IMR-90 (cell line): ENCODE results near the gene C9orf152. TPM values are rescaled to one million over a fixed set of nuclear protein-coding genes. Genes with fewer than 3 reads are reported as not detected.

Experiments
- ATAC-seq: fragments of 200-7000 bp; cut with Tn5 transposase; 2 replicates; pipeline ENCODE4 v1.9.1; 2020; ENCODE audit warnings: low read depth, mild to moderate bottlenecking, moderate library complexity
- BruUV-seq: library from RNA; stranded (reverse); fragments of 400-500 nt; replicated peaks from 2 replicates; lab custom pipeline; 2021; lab: Mats Ljungman, UMichigan
- CTCF ChIA-PET: fragments of 300-600 bp; formaldehyde crosslinking; extraction: SDS; loops from one replicate; lab custom pipeline; 2021; ENCODE audit warnings: antibody characterized with exemption; lab: Yijun Ruan, JAX
- POLR2A ChIA-PET: fragments of 300-600 bp; sonication (Branson Sonifier 250); formaldehyde crosslinking; loops from one replicate; lab custom pipeline; 2022; ENCODE audit warnings: antibody characterized with exemption; ENCODE audit not compliant: unreplicated experiment; lab: Charles Lee
- DNase-seq: peaks from one replicate; pipeline ENCODE4 v3.0.0; 2013
- H2AFZ ChIP-seq: replicated peaks from 2 replicates; pipeline ENCODE3; 2013; ENCODE audit warnings: low read length, mild to moderate bottlenecking; ENCODE audit not compliant: poor library complexity
- H2AK5ac ChIP-seq: 2 replicates; pipeline ENCODE4 v1.6.1; 2013; ENCODE audit warnings: low read depth, low read length, inconsistent platforms
- H2AK9ac ChIP-seq: replicated peaks from 2 replicates; pipeline ENCODE3; 2013; ENCODE audit warnings: mild to moderate bottlenecking, low read depth, low read length, moderate library complexity; ENCODE audit not compliant: poor library complexity
- H2BK120ac ChIP-seq: 2 replicates; pipeline ENCODE4 v1.6.1; 2013; ENCODE audit warnings: low read depth, low read length, inconsistent platforms
- H2BK15ac ChIP-seq: 3 replicates; pipeline ENCODE4 v1.6.1; 2013; ENCODE audit warnings: low read depth, low read length, inconsistent platforms
- H2BK20ac ChIP-seq: 2 replicates; pipeline ENCODE4 v1.6.1; 2013; ENCODE audit warnings: low read depth, mild to moderate bottlenecking, inconsistent platforms, low read length, moderate library complexity
- H2BK5ac ChIP-seq: 2 replicates; pipeline ENCODE4 v1.6.1; 2013; ENCODE audit warnings: mild to moderate bottlenecking, low read depth, low read length, inconsistent platforms; ENCODE audit not compliant: poor library complexity, severe bottlenecking
- H3K14ac ChIP-seq: replicated peaks from 2 replicates; pipeline ENCODE4 v1.6.1; 2013; ENCODE audit warnings: low read depth, low read length, inconsistent platforms
- H3K18ac ChIP-seq: 2 replicates; pipeline ENCODE4 v1.6.1; 2013; ENCODE audit warnings: low read depth, low read length, control low read depth
- H3K23ac ChIP-seq: 2 replicates; pipeline ENCODE4 v1.6.1; 2013; ENCODE audit warnings: low read depth, low read length, inconsistent platforms
- H3K27ac ChIP-seq: 2 replicates; pipeline ENCODE4 v1.5.1; 2013; ENCODE audit warnings: mild to moderate bottlenecking, control low read depth, low read length; ENCODE audit not compliant: insufficient read depth
- H3K27me3 ChIP-seq: 2 replicates; pipeline ENCODE4 v1.6.1; 2013; ENCODE audit warnings: low read length; ENCODE audit not compliant: control insufficient read depth, insufficient read depth
- H3K36me3 ChIP-seq: 2 replicates; pipeline ENCODE4 v1.6.1; 2013; ENCODE audit warnings: low read length, mixed read lengths; ENCODE audit not compliant: control insufficient read depth, insufficient read depth
- H3K4ac ChIP-seq: 2 replicates; pipeline ENCODE4 v1.6.1; 2013; ENCODE audit warnings: low read depth, low read length, inconsistent platforms
- H3K4me1 ChIP-seq: 2 replicates; pipeline ENCODE4 v1.6.1; 2013; ENCODE audit warnings: low read length, mixed read lengths; ENCODE audit not compliant: control insufficient read depth, insufficient read depth
- H3K4me2 ChIP-seq: 2 replicates; pipeline ENCODE4 v1.6.1; 2013; ENCODE audit warnings: low read depth, mild to moderate bottlenecking, control low read depth, low read length, moderate library complexity
- H3K4me3 ChIP-seq: 2 replicates; pipeline ENCODE4 v1.5.1; 2013; ENCODE audit warnings: low read depth, mild to moderate bottlenecking, control low read depth, low read length, moderate library complexity; ENCODE audit not compliant: insufficient read depth
- H3K56ac ChIP-seq: 2 replicates; pipeline ENCODE4 v1.6.1; 2013; ENCODE audit warnings: low read length, inconsistent platforms; ENCODE audit not compliant: insufficient read depth; ENCODE audit errors: extremely low read depth
- H3K79me1 ChIP-seq, 2 experiments: 2 replicates each; pipeline ENCODE4 v1.6.1; 2013; ENCODE audit warnings: low read length in 2 of 2, inconsistent platforms in 1 of 2, low read depth in 1 of 2
- H3K9ac ChIP-seq: 2 replicates; pipeline ENCODE4 v1.6.1; 2013; ENCODE audit warnings: low read depth, low read length, control low read depth
- H3K9me1 ChIP-seq: 2 replicates; pipeline ENCODE4 v1.6.1; 2013; ENCODE audit warnings: low read length, inconsistent platforms; ENCODE audit not compliant: insufficient read depth
- H3K9me3 ChIP-seq: 2 replicates; pipeline ENCODE4 v1.6.1; 2013; ENCODE audit warnings: low read length; ENCODE audit not compliant: control insufficient read depth, insufficient read depth
- H4K20me1 ChIP-seq: 2 replicates; pipeline ENCODE4 v1.6.1; 2013; ENCODE audit warnings: low read length, inconsistent platforms; ENCODE audit not compliant: insufficient read depth
- H4K5ac ChIP-seq: 2 replicates; pipeline ENCODE4 v1.6.1; 2013; ENCODE audit warnings: mild to moderate bottlenecking, low read depth, low read length, control low read depth
- H4K8ac ChIP-seq, 2 experiments: 2 replicates each; pipeline ENCODE4 v1.6.1; 2013; ENCODE audit warnings: low read depth in 2 of 2, low read length in 2 of 2, control low read depth in 1 of 2, inconsistent platforms in 1 of 2
- H4K91ac ChIP-seq: 2 replicates; pipeline ENCODE4 v1.6.1; 2013; ENCODE audit warnings: low read depth, low read length, inconsistent platforms; ENCODE audit not compliant: insufficient read depth
- CTCF ChIP-seq: conservative IDR thresholded peaks from 2 replicates; pipeline ENCODE4 v1.5.1; 2012; ENCODE audit warnings: mild to moderate bottlenecking, low read depth, low read length, improper control_type of control experiment
- MAFK ChIP-seq: IDR thresholded peaks from 2 replicates; pipeline ENCODE4 v1.6.1; 2012; ENCODE audit warnings: low read depth, low read length, improper control_type of control experiment
- POLR2A ChIP-seq: IDR thresholded peaks from 2 replicates; pipeline ENCODE4 v1.6.1; 2012; ENCODE audit warnings: mild to moderate bottlenecking, low read depth, low read length
- RAD21 ChIP-seq: IDR thresholded peaks from 2 replicates; pipeline ENCODE4 v1.6.1; 2012; ENCODE audit warnings: low read length, improper control_type of control experiment
- SMC3 ChIP-seq: fragments of 150-350 bp; IDR thresholded peaks from 2 replicates; pipeline ENCODE4 v1.6.1; 2016; ENCODE audit warnings: low read depth, mild to moderate bottlenecking, antibody characterized with exemption, low read length, moderate library complexity
- USF2 ChIP-seq: fragments of 150-350 bp; IDR thresholded peaks from 2 replicates; pipeline ENCODE4 v1.6.1; 2017; ENCODE audit warnings: mild to moderate bottlenecking, antibody characterized with exemption, low read length, low read depth
- WGBS, 2 experiments: methylation state at CpG; one replicate each; pipeline versions ENCODE4 v1.1.5 to v1.1.7; 2013; ENCODE audit warnings: missing lambda C conversion rate in 2 of 2; ENCODE audit not compliant: insufficient read length in 1 of 2; ENCODE audit errors: extremely low coverage in 2 of 2; 5-methylcytosine and 5-hydroxymethylcytosine counted together
- dilution Hi-C: fragments of 300-500 bp; cut with HindIII; formaldehyde crosslinking; loops from one replicate; pipeline ENCODE4 v1.14.3; 2018; ENCODE audit warnings: low sequenced_read_pairs; ENCODE audit not compliant: unreplicated experiment
- in situ Hi-C: fragments of 300-500 bp; cut with MboI; formaldehyde crosslinking; loops from 3 replicates; pipeline ENCODE4 v1.14.3; 2019; ENCODE audit warnings: low sequenced_read_pairs, inconsistent platforms, mixed read lengths
- intact Hi-C: fragments of 100-400 bp; cut with micrococcal nuclease; formaldehyde crosslinking; loops from 2 replicates; pipeline ENCODE4 v1.10.0; 2022
- polyA plus RNA-seq, 3 experiments: library from polyadenylated mRNA; depleted of rRNA; stranded (reverse); fragments of >200 nt; gene quantifications; 2 replicates each; pipeline ENCODE4 v1.2.3, GENCODE V29; 2012; ENCODE audit warnings: low replicate concordance in 1 of 3
- total RNA-seq: library from RNA; depleted of rRNA; stranded (reverse); fragments of >200 nt; gene quantifications from 2 replicates; pipeline ENCODE4 v1.2.3, GENCODE V29; 2012

The C9orf152 gene
- total and polyA plus RNA-seq, 2 of the 4 experiments (the other 2 are of a cell fraction): not detected

- Histone ChIP-seq H3K9me3 (no peaks in the 10 kb centered on the region), H4K8ac (peak overlapping the region in 1 of 2 experiments; percentile 20; a peak in 2 of 4 replicates), H2AK5ac (peak overlapping the region; percentile 59; the same call in 1 of the 2 replicates), H2BK5ac (peak overlapping the region; percentile 18), H3K56ac (no peak overlapping the region), H3K14ac (peak overlapping the region; percentile 1; the same call in 1 of the 2 replicates), H2AFZ (no peak overlapping the region), H2BK15ac (peak overlapping the region; percentile 30; the same call in 1 of the 3 replicates), H3K4me1 (peaks cover 28% of the 10 kb centered on the region), H3K9ac (no peak overlapping the region), H4K20me1 (peaks cover 97% of the 10 kb centered on the region), H3K79me1 (peaks cover 26 to 93% of the 10 kb centered on the region in 2 experiments), H3K36me3 (peaks cover 37% of the 10 kb centered on the region), H4K5ac (no peak overlapping the region), H2AK9ac (no peak overlapping the region), H3K9me1 (peaks cover 34% of the 10 kb centered on the region), H3K18ac (no peak overlapping the region; the same call in 1 of the 2 replicates), H3K27ac (peak overlapping the region; percentile 24; the same call in 1 of the 2 replicates), H3K4me2 (no peak overlapping the region), H3K4ac (peak overlapping the region; percentile 42), H2BK20ac (0 out of 2 replicates have a peak overlapping the region, but pooled peaks have one; percentile 6), H3K4me3 (no peak overlapping the region), H3K27me3 (no peaks in the 10 kb centered on the region), H4K91ac (no peak overlapping the region), H2BK120ac (peak overlapping the region; percentile 33; the same call in 1 of the 2 replicates), H3K23ac (no peak overlapping the region)
- in situ Hi-C loops (loop anchor here (5.0 to 25.0 kb wide), 2 partner anchors 251 to 566 kb away; no protein-coding TSS in a partner anchor), dilution Hi-C loops (loop anchor here (25.0 kb wide), 1 partner anchor 91 kb away; no protein-coding TSS in a partner anchor), intact Hi-C loops (loop anchor here (1.0 to 5.0 kb wide), 5 partner anchors 186 to 578 kb away; no protein-coding TSS in a partner anchor)
- ATAC-seq (peak; percentile 48), DNase-seq (peak; percentile 72)
- CTCF ChIA-PET: interaction anchor here (0.6 to 1.5 kb wide), 5 partner anchors 10 to 335 kb away, joined by 3 to 4 read pairs (median 3); no protein-coding TSS in a partner anchor
- no TSS peak for BruUV-seq
- WGBS, 2 experiments: no CpG with 5 or more reads among the region's 3 CpGs
- POLR2A ChIA-PET: no interaction called here
- TF ChIP-seq POLR2A (no peak), USF2 (no peak), SMC3 (peak; percentile 64), RAD21 (peak; percentile 84), MAFK (0 out of 2 replicates have a peak, but pooled peaks have one; percentile 5), CTCF (peak; percentile 76)
Observed at GRCh38 chr9:110152704-110153374, 55.1 kb downstream of the C9orf152 start.
